Activated CD8-positive, alpha-beta memory T cell treated with anti-CD3 and anti-CD28 coated beads, Interleukin-2, amount 50 U/mL, for 4 hours (primary cell): ENCODE data around the gene PIP4P1.

Experiments used
- DNase-seq: peaks from one replicate; pipeline ENCODE4 v3.0.0-alpha.2; 2020

PIP4P1 gene

DNA sequence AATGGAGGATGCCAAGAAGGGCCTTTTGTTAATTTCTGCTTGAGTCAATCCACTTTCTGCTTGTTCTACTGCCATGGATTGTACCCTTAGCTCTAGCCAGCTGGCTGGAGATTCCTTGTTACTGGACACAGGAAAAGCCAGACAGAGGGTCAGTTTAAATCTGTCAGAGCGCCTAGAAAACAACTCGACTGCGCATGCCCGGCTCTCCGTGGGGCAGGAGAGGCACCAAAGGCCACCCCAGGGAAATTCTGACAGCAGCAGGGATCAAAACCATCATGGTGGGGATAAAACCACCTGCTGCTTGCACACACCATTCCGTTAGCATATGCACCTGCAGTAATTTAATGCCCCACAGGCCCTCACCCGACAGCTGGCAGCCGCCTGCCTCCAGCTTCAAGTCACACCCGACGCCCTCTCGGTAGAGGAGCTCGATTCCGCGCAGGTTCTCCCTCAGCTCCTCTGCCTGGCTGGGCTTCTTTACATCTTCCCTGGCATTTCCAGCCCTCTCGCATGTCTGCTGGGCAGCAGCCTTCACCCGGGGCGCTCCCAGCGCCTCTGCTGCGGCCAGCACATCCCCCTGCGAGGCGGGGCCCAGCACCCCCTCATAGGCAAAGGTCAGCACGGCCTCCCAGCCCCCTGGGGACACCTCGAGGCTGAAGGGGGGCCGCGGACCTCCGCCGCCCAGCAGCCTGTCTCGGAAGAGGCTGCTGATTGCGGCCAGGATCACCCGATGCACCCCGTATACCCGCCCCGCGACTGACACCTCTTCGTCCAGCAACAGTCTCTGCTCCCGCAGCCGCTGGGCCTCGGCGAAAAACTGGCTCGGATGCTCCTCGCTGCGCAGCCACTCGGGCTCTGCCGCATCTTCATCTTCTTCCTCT, 26.3 kb downstream of the PIP4P1 start:
- DNase-seq: no peak

GRCh38 chr14:20429801-20430669, 31.2 kb downstream of the PIP4P1 start:
- DNase-seq: peak; percentile 23

DNA sequence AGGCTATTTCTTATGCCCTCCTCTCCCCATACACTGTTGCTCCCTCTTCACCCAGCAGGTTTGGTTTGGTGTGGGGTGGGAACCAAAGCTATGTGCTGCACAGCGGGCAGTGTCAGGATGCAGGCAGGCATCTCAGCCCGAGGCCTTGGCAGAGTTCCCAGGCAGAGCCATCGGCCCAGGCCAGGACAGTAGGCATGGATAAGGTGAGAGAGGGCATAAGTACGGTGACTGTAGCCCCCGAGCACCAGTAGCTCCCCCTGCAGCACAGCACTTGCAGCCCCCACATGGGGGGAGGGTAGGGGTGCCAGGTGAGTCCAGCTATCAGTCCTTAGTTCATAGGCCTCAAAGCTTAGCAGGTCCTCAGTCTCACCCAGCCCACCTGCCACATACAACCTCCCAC, 32.4 kb downstream of the PIP4P1 start:
- DNase-seq: no peak

DNA sequence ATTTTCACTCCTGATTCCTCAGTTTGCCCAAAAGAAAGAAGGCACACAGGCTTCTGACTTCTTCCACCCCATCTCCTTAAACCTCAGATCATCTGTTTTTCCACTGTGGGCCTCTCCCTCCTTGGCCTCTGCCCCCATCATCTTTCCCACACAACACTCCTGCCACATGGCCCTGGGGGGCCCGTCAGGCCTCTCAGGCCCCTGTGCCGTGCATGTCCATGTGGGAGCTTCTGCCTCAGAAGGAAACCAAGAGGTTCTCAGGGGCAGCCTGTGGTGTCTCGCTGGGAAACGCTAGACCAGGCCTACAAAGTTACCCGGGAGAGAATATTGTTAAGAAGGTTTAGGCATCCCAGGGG, 33.2 kb downstream of the PIP4P1 start:
- no peak for DNase-seq

GRCh38 chr14:20427231-20428009, 33.8 kb downstream of the PIP4P1 start:
- no peak for DNase-seq

DNA sequence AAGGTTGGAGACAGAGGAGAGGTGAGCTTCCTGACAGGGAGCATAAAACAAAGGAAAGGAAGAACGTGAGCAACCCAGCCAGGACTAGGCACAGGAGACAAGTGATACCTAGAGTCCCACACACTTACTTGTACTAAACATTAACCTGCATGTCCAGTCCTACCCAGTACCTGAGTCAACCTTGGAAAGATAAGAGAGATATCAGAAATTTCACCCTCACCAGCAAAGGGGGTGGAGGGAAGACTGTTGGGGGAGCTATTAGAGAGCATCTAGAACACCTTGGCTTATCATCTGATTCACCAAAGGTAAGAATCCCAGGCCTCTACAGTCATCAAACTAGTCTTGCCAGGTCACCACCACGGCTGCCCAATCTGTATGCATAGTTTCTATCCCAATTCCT, 36.4 kb downstream of the PIP4P1 start:
- no peak for DNase-seq

DNA sequence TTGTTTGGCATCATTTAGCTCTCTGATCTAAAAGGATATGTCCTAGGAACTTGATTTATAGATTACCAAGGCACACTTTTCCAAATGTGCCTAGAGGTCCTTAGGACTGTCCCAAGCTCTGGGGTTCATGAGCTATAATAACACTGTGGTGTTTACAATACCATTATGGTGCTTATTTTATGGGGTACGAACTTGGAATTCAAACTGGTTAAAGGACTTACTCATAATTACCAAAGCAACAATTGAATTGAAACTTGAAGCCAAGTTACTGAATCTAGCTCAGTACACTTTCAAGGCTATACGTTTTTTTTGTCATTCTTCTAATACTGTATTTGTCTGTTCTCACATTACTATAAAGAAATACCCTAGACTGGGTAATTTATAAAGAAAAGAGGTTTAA, 38.3 kb downstream of the PIP4P1 start:
- no peak for DNase-seq

DNA sequence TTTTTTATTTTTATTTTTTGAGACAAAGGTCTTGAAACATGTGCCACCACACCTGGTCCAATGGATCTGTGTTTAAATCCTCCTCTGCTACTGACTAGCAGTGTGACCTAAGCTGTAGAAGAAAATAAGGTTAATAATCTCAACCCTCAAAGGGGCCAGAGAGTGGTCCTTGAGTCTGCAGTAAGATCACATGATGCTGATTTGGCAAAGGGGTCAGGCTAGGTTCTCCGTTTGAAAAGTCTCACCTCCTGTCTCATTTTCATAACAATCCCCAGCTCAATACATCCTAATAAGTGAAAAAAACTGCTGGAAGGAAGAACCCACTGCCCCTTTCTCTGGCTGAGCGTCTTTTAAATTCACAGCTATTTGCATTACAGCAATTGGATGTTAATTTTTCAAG, 40.0 kb downstream of the PIP4P1 start:
- no peak for DNase-seq

- no peak for DNase-seq
These were observed 41.8 kb downstream of the PIP4P1 start for GRCh38 chr14:20419419-20419818.

DNA sequence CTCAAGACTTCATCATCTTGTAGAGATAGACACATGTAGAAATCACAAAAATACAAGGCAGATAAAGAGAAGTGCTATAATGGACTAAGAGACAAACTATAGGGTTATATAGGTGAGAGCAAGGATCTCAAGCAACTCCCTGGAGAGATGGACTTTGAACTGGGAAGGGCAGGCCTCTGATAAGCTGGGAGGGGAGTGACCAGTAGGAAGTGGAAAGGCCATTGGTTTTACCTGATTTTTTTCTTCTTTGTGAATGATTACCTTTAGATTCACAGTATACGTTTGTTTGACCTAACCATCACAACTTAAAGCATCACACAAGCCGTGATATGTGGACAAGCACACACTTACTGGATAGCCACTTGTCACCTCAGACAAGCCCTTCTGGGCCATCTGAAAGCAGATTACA, 42.7 kb downstream of the PIP4P1 start:
- no peak for DNase-seq

DNA sequence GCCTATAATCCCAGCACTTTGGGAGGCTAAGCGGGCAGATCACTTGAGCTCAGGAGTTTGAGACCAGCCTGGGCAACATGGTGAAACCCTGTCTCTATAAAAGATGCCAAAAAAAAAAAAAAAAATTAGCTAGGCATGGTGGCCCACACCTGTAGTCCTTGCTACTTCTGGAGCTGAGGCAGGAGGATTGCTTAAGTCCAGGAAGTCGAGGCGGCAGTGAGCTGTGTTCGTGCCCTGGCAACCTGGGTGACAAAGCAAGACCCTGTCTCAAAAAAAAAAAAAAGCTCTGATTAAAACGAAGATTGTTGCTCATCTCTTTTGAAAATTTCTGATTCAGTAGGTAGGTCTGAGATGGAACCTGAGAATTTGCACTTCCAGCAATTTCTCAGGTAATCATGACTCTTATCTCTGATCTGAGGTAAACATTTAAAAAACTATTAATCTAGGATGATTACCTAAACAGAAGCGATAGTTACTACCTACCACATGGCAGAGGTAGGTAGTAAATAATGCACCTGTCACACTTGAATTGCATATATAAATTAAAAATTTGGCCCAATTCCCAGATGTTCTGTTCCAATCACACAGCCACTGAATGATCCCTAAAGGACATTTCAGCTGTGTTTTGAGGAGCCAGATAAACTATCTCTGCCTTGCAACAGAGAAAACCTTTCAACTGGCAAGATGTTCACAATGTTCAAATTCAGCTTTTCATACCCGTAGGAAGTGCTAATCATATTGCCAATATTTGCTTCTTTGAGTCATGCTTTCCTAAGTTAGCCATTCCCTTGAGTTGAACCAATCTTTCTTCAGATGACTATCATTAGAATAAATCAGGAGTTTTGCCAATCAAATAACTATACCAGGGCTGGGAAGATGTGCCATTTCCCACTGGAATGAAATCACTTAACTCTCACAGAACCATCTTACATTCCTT, 43.7 kb downstream of the PIP4P1 start:
- no peak for DNase-seq

DNA sequence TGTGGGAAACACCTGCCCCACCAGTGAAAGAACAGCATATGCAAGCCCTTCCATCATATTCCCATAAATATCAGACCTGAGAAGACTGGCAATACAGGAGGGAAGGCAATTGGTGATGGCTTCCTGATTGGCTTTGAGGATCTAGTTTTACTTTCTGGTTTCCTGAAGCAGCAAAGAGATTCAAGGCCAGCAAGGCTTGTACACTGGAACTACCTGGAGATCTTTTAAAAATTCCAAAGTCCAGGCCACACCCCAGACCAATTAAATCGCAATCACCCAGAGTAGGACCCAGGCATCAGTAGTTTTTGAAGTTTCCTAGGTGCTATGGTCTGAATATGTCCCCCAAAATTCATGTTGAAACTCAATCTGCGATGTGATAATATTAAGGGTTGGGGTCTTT, 45.0 kb downstream of the PIP4P1 start:
- DNase-seq: no peak

DNA sequence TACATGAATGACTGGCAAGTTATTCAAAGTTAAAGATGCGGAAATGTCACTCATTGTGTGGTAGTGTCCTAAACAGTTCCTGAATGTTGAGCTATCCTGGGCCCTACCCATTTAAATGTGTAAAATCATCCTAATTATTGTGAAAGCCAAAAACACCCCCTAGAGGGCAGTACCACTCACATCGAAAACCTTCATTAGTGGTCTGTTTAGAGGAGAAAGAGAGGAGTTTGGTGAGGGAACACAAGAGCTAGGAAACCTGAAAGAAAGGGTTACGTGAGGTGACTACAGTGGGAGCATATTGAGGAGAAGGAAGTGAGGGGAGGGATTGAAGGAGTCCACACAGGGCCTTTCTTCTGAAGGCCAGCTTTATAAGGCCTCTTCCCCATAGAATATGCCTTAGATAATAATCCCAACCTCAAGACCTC, 45.4 kb downstream of the PIP4P1 start:
- no peak for DNase-seq

DNA sequence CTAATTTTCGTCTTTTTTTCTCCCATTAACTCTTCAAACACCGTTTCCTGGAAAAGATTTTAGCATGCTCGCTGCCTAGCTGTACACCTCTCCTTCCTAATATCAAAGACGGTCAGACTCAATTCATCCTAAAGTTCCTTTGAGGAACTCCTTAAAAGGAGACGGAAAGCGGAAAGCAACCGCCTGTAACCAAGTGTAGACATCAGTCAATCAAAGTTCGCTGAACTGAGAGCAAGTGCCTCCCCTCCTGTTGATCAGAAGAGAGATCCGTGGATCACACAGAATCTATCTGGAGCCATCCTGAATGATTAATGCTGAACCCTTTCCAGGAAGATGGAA, 47.5 kb downstream of the PIP4P1 start:
- no peak for DNase-seq

- peak; percentile 71 for DNase-seq
These were observed 48.1 kb downstream of the PIP4P1 start, which contains the start of gene TEP1 for GRCh38 chr14:20412876-20413743. Gene TEP1, minus strand, starts transcription at chr14:20413501. Its CDS starts 5,062 bp downstream, at chr14:20408439.

DNA sequence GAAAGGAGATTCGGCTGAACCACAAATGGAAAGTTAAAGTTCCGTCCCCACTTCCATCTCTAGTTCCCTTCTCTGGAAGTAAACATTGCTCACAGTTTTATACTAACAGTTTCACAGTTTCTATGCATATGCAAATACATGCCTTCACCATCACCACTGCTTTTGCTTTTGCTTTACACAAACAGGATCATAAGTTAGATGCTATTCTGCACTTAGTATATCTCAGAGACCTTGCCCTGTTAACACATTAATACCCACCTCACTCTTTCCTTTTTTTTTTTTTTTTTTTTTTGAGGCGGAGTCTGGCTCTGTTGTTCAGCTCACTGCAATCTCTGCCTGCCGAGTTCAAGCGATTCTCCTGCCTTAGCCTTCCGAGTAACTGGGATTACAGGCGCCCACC, 48.8 kb downstream of the PIP4P1 start:
- DNase-seq: no peak

- DNase-seq: no peak
These were observed 52.0 kb downstream of the PIP4P1 start for GRCh38 chr14:20409226-20409625.
